Measurements from ENCODE around the gene GPR26. TPM values are rescaled to one million over a fixed set of nuclear protein-coding genes. Genes with fewer than 3 reads are reported as not detected.

GPR26 gene
- total and polyA plus RNA-seq, 2 donors (not counting 1 experiment from before 2014, with no cell fraction given), result not detected

- H3K36me3 ChIP-seq (replicated peaks in 1 of 2; ENCODE audit: control extremely low read depth in 1 of 2, control insufficient read depth in 1 of 2, extremely low read depth in 1 of 2, insufficient read depth in 2 of 2, low read length in 1 of 2), result no peaks in the 10 kb centered on the region
- Mint-ChIP-seq H3K9me3 (ENCODE audit: insufficient read depth) (no peaks in the 10 kb centered on the region), H3K4me3 (no peak overlapping the region), H3K27ac (no peak overlapping the region), H3K4me1 (no peaks in the 10 kb centered on the region), H3K27me3 (peaks cover 16% of the 10 kb centered on the region)
- no peaks in the 10 kb centered on the region for H3K4me1 ChIP-seq (ENCODE audit: control insufficient read depth in 2 of 2, insufficient read depth in 2 of 2, low read length in 2 of 2)
- POLR2A ChIA-PET, result no interaction called here
- DNase-seq, result no peak
- H3K9ac ChIP-seq (ENCODE audit: low read length), result no peak overlapping the region
- no peak overlapping the region for H3K4me2 ChIP-seq (replicated peaks; ENCODE audit: low read depth, low read length, poor library complexity, severe bottlenecking)
- no peak overlapping the region for H3K27ac ChIP-seq (ENCODE audit: low read length in 2 of 2)
- peaks cover 0 to 3% (median 0%) of the 10 kb centered on the region in 4 experiments for H3K27me3 ChIP-seq (replicated peaks in 1 of 4; ENCODE audit: control extremely low read depth in 1 of 4, control insufficient read depth in 3 of 4, insufficient read depth in 4 of 4, low read length in 3 of 4)
- no peaks in the 10 kb centered on the region for H4K20me1 ChIP-seq (ENCODE audit: control insufficient read depth, insufficient read depth, low read length, poor library complexity, severe bottlenecking)
- WGBS (ENCODE audit: insufficient coverage), result 56% methylated on average over 1 of the region's 4 CpGs
- no peak overlapping the region for H3K4me3 ChIP-seq (ENCODE audit: control extremely low read depth in 1 of 5, extremely low read depth in 1 of 5, insufficient read depth in 1 of 5, low read depth in 2 of 5, low read length in 4 of 5)
- no peaks in the 10 kb centered on the region for H3K9me3 ChIP-seq (ENCODE audit: control extremely low read depth in 1 of 3, control insufficient read depth in 2 of 3, insufficient read depth in 1 of 3, low read length in 2 of 3)
- no peak overlapping the region for H2AFZ ChIP-seq (ENCODE audit: insufficient read depth, low read depth, low read length, poor library complexity, severe bottlenecking)
- no peak for TF ChIP-seq CTCF (IDR thresholded peaks at IDR 0.05)
- H3K79me2 ChIP-seq (ENCODE audit: control insufficient read depth, insufficient read depth, low read length), result no peaks in the 10 kb centered on the region
- CTCF ChIA-PET, result no interaction called here
- ATAC-seq (ENCODE audit: low read depth), result no peak
- intact Hi-C loops (cut with micrococcal nuclease), result no loop called here
These were observed 9.7 kb downstream of the GPR26 start for GRCh38 chr10:123675811-123676210.

- ATAC-seq (ENCODE audit: low read depth) (no peak), DNase-seq (no peak)
- Mint-ChIP-seq H3K9me3 (ENCODE audit: insufficient read depth) (no peaks in the 10 kb centered on the region), H3K4me3 (no peak overlapping the region), H3K27ac (no peak overlapping the region), H3K27me3 (peaks cover 10% of the 10 kb centered on the region), H3K4me1 (no peaks in the 10 kb centered on the region)
- no peaks in the 10 kb centered on the region for H3K79me2 ChIP-seq (ENCODE audit: control insufficient read depth, insufficient read depth, low read length)
- ChIA-PET POLR2A (no interaction called here), CTCF (no interaction called here)
- H3K27me3 ChIP-seq (replicated peaks in 1 of 4; ENCODE audit: control extremely low read depth in 1 of 4, control insufficient read depth in 3 of 4, insufficient read depth in 4 of 4, low read length in 3 of 4), result peaks cover 0 to 2% (median 0%) of the 10 kb centered on the region in 4 experiments
- no peak overlapping the region for H3K4me3 ChIP-seq (ENCODE audit: control extremely low read depth in 1 of 5, extremely low read depth in 1 of 5, insufficient read depth in 1 of 5, low read depth in 2 of 5, low read length in 4 of 5)
- H3K9ac ChIP-seq (ENCODE audit: low read length), result no peak overlapping the region
- H3K4me2 ChIP-seq (replicated peaks; ENCODE audit: low read depth, low read length, poor library complexity, severe bottlenecking), result no peak overlapping the region
- H3K27ac ChIP-seq (ENCODE audit: low read length in 2 of 2), result no peak overlapping the region
- H4K20me1 ChIP-seq (ENCODE audit: control insufficient read depth, insufficient read depth, low read length, poor library complexity, severe bottlenecking), result no peaks in the 10 kb centered on the region
- 83% methylated on average over 5 of the region's 6 CpGs for WGBS (ENCODE audit: insufficient coverage)
- H3K36me3 ChIP-seq (replicated peaks in 1 of 2; ENCODE audit: control extremely low read depth in 1 of 2, control insufficient read depth in 1 of 2, extremely low read depth in 1 of 2, insufficient read depth in 2 of 2, low read length in 1 of 2), result no peaks in the 10 kb centered on the region
- H3K4me1 ChIP-seq (ENCODE audit: control insufficient read depth in 2 of 2, insufficient read depth in 2 of 2, low read length in 2 of 2), result no peaks in the 10 kb centered on the region
- no peaks in the 10 kb centered on the region for H3K9me3 ChIP-seq (ENCODE audit: control extremely low read depth in 1 of 3, control insufficient read depth in 2 of 3, insufficient read depth in 1 of 3, low read length in 2 of 3)
- no peak overlapping the region for H2AFZ ChIP-seq (ENCODE audit: insufficient read depth, low read depth, low read length, poor library complexity, severe bottlenecking)
- intact Hi-C loops (cut with micrococcal nuclease), result no loop called here
- no peak for TF ChIP-seq CTCF (IDR thresholded peaks at IDR 0.05)
- no peak for TF ChIP-seq EZH2 (IDR thresholded peaks at IDR 0.05; ENCODE audit: borderline replicate concordance, insufficient read depth, low read depth, low read length, poor library complexity, severe bottlenecking)
These were observed 11.4 kb downstream of the GPR26 start for GRCh38 chr10:123677556-123677955.

All from B cell (primary cell).